NOMO-1 treated with dmso at 0.1 percent for 144 hours (cell line): ENCODE measurements around the gene MEGF11.

Source experiments
- DNase-seq: peaks from one replicate; lab custom pipeline; 2025; ENCODE audit not compliant: unreplicated experiment; lab: John Stamatoyannopoulos, UW

MEGF11 gene

DNA sequence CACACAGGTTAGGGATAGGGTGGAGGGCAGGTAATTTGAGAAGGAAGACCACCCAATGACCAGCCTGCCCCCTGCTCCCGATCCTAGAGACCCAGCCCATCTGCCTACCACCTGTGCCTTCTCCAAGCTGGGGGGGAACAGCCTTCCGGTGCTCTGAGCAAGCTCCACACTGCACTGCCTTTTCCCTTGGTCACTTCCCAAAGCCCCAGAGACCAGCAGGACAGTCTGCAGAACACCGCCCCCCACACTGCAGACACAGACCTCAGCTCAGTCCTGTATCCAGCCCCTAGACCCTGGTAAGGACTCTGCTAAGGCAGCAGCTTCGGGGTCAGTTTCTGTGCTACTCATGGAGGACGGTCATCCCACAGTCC is 156.9 kb downstream of the MEGF11 start:
- DNase-seq, result no peak

GRCh38 chr15:66095871-66096687 is 157.5 kb downstream of the MEGF11 start:
- no peak for DNase-seq

GRCh38 chr15:66094331-66094730 is 159.2 kb downstream of the MEGF11 start:
- no peak for DNase-seq

- DNase-seq, result no peak
Observed at GRCh38 chr15:66092053-66093016, 161.2 kb downstream of the MEGF11 start.

DNA sequence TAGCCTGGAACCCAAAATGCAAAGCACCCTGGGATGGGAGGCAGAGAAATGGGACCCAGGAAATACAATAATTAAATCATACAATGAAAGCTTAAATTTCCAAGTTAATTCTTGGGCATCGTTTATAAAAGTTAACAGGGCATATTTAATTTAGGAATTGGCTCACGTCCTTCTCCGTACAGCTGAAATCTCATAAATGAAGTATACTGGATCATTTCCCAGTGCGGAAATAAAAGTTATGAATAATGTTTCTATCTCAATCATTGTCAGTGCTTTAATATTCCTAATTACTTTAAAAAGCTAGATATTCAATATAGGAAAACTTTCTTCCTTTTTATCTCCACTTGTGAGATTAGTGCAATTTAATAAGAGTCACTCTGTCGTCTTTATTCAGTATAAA is 164.0 kb downstream of the MEGF11 start:
- no peak for DNase-seq

DNA sequence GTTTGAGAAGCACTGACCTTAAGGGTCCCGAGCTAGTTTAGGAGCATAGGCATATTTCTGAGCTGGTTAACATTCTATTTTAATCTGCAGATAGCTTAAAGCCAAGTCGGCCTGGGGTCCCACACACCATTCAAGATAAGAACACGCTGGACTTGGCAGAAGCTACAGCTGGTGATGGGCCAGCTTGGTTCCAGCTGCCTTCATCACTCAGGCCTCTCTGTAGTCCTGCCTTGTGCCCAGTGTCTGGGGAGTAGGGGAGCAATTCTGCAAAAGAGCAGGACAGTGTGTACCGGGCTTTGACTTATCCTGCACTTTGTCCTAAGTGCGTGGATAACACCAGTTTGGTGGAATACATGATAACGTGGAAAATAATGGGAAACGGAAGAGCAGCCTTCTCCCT is 164.5 kb downstream of the MEGF11 start:
- no peak for DNase-seq

DNA sequence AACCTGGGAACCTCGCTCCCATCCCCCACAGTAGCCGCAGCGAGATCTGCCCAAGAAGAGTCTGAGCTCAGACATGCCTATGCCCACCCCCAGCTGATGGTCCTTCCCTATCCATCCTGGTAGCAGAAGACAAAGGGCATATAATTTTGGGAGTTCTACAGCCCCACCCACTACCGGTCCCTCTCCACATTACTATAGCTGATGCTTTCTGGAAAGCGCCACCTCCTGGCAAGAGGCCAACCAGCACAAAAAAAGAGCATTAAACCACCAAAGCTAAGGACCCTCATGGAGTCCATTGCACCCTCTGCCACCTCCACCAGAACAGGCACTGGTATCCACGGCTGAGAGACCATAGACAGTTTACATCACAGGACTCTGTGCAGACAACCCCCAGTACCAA is 168.4 kb downstream of the MEGF11 start:
- DNase-seq, result no peak

GRCh38 chr15:66084704-66085103 is 168.8 kb downstream of the MEGF11 start:
- no peak for DNase-seq

GRCh38 chr15:66080717-66081398 is 172.7 kb downstream of the MEGF11 start:
- no peak for DNase-seq

GRCh38 chr15:66078929-66079275 is 174.6 kb downstream of the MEGF11 start:
- no peak for DNase-seq

GRCh38 chr15:66078196-66078928 is 175.2 kb downstream of the MEGF11 start:
- DNase-seq, result no peak

DNA sequence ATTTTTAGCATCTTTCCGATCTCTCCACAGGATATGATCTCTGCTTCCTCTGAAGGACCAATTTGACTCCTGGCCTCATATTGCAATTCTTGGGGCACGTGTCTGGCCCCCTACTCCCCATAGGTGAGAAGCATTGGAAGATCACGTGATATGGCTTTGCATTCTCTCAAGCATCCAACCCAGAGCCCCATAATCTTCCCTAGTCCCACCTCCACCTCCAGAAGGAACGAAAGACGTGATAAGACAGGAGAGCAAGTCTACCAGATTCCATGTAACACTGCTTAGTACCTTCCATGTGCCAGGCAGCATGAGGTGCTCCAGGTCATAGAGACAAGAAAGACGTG is 176.3 kb downstream of the MEGF11 start:
- DNase-seq, result no peak

- no peak for DNase-seq
Observed at GRCh38 chr15:66076591-66077319, 176.8 kb downstream of the MEGF11 start.

DNA sequence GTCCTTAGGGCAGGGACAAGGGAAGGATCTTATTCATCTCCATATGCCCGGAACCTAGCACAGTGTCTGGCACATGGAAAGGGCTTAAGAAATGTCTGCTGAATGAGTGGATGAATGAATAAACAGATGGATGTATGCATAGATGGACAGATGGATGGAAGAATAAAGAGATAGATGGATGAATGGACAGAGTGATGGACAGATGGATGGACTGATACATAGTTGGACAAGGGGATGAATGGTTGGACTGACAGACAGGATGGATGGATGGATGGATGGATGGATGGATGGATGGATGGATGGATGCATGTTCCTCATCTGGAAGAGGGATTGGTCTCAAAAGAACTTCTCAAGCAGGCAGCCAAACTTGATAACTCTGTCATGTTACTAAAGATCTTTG is 177.6 kb downstream of the MEGF11 start:
- DNase-seq, result no peak

GRCh38 chr15:66072616-66073361 is 180.8 kb downstream of the MEGF11 start:
- DNase-seq, result no peak

DNA sequence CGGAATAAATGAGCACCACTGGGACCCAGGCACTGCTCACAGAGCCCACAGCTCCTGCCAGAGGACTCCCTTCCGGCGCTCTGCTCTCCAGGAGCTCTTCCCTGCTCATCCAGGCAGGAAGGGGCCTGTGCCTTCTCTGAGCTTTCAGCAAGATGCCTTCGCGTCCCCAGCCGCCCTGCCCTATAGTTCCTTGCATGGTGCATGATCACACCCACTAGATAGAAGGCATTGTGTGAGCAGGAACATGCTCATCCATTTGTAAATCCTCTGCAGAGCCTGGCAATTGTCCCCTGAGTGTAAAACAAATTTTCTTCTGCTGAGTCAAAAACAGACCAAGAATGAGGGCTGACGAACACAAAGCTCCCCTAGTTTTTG is 181.6 kb downstream of the MEGF11 start:
- no peak for DNase-seq

GRCh38 chr15:66071160-66071920 is 182.2 kb downstream of the MEGF11 start:
- no peak for DNase-seq

DNA sequence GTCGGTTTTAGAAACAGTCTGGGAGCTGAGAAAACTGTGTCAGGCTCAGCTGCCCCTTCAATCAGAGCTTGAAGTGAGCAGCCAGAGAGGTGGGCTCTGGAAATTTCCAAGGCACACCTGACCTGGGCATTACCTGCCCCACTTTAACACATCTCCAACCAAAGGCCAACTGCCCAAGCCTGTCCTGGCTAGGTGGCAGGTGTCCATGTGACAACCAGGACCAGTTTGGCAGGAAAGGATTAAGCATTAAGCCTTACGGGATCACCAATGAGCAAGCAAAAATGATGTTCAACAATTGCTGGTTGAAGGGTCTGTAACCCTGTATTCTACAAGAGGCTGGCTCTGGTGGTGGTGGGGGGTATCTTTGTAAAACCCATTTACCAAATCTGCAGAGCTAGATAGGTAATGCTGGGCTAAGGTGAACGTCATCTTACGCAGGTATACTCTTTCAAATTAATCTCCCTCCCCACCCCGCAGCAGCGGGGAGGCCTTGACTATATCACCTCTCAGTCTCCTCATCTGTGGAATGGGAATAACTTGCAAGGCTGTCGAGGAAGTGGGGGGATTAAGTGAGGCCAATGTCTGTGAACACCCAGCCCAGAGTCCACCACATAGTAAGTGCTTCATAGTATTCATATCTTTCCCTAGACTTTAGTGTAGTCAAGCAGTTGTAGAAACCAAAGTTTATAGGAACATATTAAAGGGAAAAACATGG is 183.2 kb downstream of the MEGF11 start:
- DNase-seq, result no peak
